ENCODE results near the gene C11orf68. TPM values are rescaled to one million over a fixed set of nuclear protein-coding genes. Genes with fewer than 3 reads are reported as not detected.

C11orf68 gene
- total and polyA plus RNA-seq, 10 of the 15 experiments (the other 5 are each of a cell fraction or from before 2014, with no cell fraction given): 3.0 to 25.4 (median 16.7) TPM

DNA sequence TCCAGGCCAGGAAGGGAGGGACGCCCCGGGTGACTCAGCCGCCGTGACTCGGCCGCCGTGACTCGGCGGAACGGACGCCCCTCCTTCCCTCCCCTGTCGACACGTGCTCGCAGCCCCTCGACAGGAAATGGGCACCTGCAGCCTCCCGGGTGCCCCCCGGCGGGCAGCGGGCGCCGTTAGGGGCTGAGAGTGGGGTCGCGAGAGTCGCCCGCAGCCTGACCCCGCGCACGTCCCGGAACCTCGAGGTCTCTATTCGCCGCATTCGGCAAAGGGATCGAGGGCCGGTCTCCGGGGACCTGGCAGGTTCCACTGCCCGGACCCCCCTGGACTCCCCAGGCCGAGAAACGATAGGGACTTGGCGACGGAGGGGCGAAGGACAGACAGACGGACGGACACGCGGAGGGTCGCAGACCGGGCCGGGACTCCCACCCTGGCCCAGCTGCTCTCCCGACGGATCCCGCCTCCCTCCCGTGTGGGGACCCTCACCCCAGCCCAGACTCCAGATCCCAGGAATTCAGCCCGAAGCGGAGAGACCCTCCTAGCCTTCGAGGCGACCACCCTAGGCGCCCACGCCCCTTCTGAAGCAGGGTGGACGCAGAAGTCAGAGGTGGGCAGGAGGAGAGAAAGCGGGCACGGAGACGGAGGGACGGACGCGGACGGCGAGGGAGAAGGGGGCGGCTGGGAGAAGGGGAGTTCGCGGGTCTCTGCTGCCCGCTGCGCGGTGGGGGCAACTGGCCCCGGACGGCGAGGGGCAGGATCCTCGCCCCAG is 19.3 kb downstream of the C11orf68 start:
- intact Hi-C loops (cut with micrococcal nuclease; ENCODE audit: unreplicated experiment): loop anchor here (10.0 kb wide), 1 partner anchor 235 kb away; no protein-coding TSS in a partner anchor
- no peaks in the 10 kb centered on the region for H4K20me1 ChIP-seq (ENCODE audit: control insufficient read depth, insufficient read depth)
- peaks cover 9% of the 10 kb centered on the region for H3K79me2 ChIP-seq (ENCODE audit: control insufficient read depth, insufficient read depth, low read length)
- in situ Hi-C loops (cut with MboI): no loop called here
- no peaks in the 10 kb centered on the region for H3K36me3 ChIP-seq (ENCODE audit: control insufficient read depth in 2 of 2, insufficient read depth in 2 of 2, low read length in 1 of 2)
- H3K9me3 ChIP-seq (replicated peaks; ENCODE audit: control insufficient read depth, insufficient read depth, low read length): no peaks in the 10 kb centered on the region
- H3K27me3 ChIP-seq (replicated peaks in 1 of 2; ENCODE audit: control insufficient read depth in 2 of 2, insufficient read depth in 2 of 2, low read length in 1 of 2): no peaks in the 10 kb centered on the region; a peak in 1 of 4 replicates
- H3K9ac ChIP-seq (ENCODE audit: control insufficient read depth, insufficient read depth, low read length): peak overlapping the region; percentile 3
- WGBS (ENCODE audit: insufficient coverage, insufficient replicate concordance, low lambda C conversion rate, missing lambda C conversion rate): 2% methylated on average over 73 of the region's 78 CpGs
- SMC1A ChIA-PET (ENCODE audit: uncharacterized antibody, unreplicated experiment): interaction anchor here (0.9 to 5.6 kb wide), 3 partner anchors 11 to 15 kb away, joined by 3 to 47 read pairs (median 4); partner anchors contain the start of genes CCDC85B and FIBP
- H3K27ac ChIP-seq (ENCODE audit: control insufficient read depth, insufficient read depth): peak overlapping the region; percentile 9; the same call in 1 of the 2 replicates
- CTCF ChIA-PET: interaction anchor here (0.6 to 6.5 kb wide), 5 partner anchors 10 to 88 kb away, joined by 3 to 67 read pairs (median 7); partner anchors contain the start of genes CCDC85B, FIBP and MUS81
- POLR2A ChIA-PET: interaction anchor here (1.2 to 4.9 kb wide), 5 partner anchors 8 to 63 kb away, joined by 6 to 67 read pairs (median 15); partner anchors contain the start of genes CCDC85B, FIBP and MUS81
- peak overlapping the region; percentile 86 for H3K4me2 ChIP-seq (ENCODE audit: control insufficient read depth, insufficient read depth)
- H3K4me1 ChIP-seq (ENCODE audit: control insufficient read depth, insufficient read depth, low read length): 0 out of 2 replicates have a peak, but pooled peaks cover 6% of the 10 kb centered on the region
- no peak for DNase-seq (ENCODE audit: low read depth, low spot score)
- FAIRE-seq: no peak
- peak; percentile 51 for ATAC-seq
- no TSS peak for BruUV-seq (replicated peaks)
- RAD21 ChIA-PET (ENCODE audit: unreplicated experiment): interaction anchor here (0.8 to 1.8 kb wide), 4 partner anchors 10 to 119 kb away, joined by 3 to 20 read pairs (median 6); partner anchors contain the start of genes AP5B1, CCDC85B and FIBP
- peak overlapping the region; percentile 84 for H3K4me3 ChIP-seq
- H2AFZ ChIP-seq (ENCODE audit: control insufficient read depth, low read depth, low read length): peak overlapping the region; percentile 64
- TF ChIP-seq DPF2 (IDR thresholded peaks at IDR 0.05) (0 out of 2 replicates have a peak, but pooled peaks have one; percentile 51), IKZF1 (conservative IDR thresholded peaks at IDR 0.05) (peak; percentile 85), ZSCAN29 (IDR thresholded peaks at IDR 0.05) (no peak), PAX5 (IDR thresholded peaks at IDR 0.05; ENCODE audit: borderline replicate concordance, low read depth, low read length) (peak; percentile 21; the same call in 1 of the 2 replicates), YY1 (IDR thresholded peaks at IDR 0.05; ENCODE audit: low read depth, low read length) (no peak), TCF7 (IDR thresholded peaks at IDR 0.05; ENCODE audit: borderline replicate concordance) (no peak), TAF1 (IDR thresholded peaks at IDR 0.05; ENCODE audit: borderline replicate concordance, low read depth, low read length) (no peak), SUPT20H (IDR thresholded peaks at IDR 0.05; ENCODE audit: borderline replicate concordance, control insufficient read depth, low read depth, low read length) (no peak)
- TF ChIP-seq, protein P1, sequence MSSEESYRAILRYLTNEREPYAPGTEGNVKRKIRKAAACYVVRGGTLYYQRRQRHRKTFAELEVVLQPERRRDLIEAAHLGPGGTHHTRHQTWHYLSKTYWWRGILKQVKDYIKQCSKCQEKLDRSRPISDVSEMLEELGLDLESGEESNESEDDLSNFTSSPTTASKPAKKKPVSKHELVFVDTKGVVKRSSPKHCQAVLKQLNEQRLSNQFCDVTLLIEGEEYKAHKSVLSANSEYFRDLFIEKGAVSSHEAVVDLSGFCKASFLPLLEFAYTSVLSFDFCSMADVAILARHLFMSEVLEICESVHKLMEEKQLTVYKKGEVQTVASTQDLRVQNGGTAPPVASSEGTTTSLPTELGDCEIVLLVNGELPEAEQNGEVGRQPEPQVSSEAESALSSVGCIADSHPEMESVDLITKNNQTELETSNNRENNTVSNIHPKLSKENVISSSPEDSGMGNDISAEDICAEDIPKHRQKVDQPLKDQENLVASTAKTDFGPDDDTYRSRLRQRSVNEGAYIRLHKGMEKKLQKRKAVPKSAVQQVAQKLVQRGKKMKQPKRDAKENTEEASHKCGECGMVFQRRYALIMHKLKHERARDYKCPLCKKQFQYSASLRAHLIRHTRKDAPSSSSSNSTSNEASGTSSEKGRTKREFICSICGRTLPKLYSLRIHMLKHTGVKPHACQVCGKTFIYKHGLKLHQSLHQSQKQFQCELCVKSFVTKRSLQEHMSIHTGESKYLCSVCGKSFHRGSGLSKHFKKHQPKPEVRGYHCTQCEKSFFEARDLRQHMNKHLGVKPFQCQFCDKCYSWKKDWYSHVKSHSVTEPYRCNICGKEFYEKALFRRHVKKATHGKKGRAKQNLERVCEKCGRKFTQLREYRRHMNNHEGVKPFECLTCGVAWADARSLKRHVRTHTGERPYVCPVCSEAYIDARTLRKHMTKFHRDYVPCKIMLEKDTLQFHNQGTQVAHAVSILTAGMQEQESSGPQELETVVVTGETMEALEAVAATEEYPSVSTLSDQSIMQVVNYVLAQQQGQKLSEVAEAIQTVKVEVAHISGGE (CRISPR knock-in tag; IDR thresholded peaks at IDR 0.05): no peak
- TF ChIP-seq, protein P2, sequence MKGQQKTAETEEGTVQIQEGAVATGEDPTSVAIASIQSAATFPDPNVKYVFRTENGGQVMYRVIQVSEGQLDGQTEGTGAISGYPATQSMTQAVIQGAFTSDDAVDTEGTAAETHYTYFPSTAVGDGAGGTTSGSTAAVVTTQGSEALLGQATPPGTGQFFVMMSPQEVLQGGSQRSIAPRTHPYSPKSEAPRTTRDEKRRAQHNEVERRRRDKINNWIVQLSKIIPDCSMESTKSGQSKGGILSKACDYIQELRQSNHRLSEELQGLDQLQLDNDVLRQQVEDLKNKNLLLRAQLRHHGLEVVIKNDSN (IDR thresholded peaks at IDR 0.05; ENCODE audit: borderline replicate concordance, extremely low read length, insufficient read depth, low read depth, low read length): peak; percentile 17
- TF ChIP-seq, protein P3, sequence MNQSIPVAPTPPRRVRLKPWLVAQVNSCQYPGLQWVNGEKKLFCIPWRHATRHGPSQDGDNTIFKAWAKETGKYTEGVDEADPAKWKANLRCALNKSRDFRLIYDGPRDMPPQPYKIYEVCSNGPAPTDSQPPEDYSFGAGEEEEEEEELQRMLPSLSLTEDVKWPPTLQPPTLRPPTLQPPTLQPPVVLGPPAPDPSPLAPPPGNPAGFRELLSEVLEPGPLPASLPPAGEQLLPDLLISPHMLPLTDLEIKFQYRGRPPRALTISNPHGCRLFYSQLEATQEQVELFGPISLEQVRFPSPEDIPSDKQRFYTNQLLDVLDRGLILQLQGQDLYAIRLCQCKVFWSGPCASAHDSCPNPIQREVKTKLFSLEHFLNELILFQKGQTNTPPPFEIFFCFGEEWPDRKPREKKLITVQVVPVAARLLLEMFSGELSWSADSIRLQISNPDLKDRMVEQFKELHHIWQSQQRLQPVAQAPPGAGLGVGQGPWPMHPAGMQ (IDR thresholded peaks at IDR 0.05; ENCODE audit: borderline replicate concordance): no peak
- TF ChIP-seq, protein P4, sequence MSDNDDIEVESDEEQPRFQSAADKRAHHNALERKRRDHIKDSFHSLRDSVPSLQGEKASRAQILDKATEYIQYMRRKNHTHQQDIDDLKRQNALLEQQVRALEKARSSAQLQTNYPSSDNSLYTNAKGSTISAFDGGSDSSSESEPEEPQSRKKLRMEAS (IDR thresholded peaks at IDR 0.05; ENCODE audit: low read depth, low read length): peak; percentile 73
- TF ChIP-seq, protein P5, sequence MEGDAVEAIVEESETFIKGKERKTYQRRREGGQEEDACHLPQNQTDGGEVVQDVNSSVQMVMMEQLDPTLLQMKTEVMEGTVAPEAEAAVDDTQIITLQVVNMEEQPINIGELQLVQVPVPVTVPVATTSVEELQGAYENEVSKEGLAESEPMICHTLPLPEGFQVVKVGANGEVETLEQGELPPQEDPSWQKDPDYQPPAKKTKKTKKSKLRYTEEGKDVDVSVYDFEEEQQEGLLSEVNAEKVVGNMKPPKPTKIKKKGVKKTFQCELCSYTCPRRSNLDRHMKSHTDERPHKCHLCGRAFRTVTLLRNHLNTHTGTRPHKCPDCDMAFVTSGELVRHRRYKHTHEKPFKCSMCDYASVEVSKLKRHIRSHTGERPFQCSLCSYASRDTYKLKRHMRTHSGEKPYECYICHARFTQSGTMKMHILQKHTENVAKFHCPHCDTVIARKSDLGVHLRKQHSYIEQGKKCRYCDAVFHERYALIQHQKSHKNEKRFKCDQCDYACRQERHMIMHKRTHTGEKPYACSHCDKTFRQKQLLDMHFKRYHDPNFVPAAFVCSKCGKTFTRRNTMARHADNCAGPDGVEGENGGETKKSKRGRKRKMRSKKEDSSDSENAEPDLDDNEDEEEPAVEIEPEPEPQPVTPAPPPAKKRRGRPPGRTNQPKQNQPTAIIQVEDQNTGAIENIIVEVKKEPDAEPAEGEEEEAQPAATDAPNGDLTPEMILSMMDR (IDR thresholded peaks at IDR 0.05 in 2 of 3, conservative IDR thresholded peaks at IDR 0.05 in 1 of 3; ENCODE audit: control insufficient read depth in 2 of 3, extremely low read depth in 1 of 3, insufficient read depth in 1 of 3, low read depth in 3 of 3, low read length in 3 of 3): peak in 1 of 3 experiments; percentile 8; a peak in 1 of 6 replicates

Measured in GM12878 (cell line).